T47D (cell line): ENCODE results near the gene VCP.

ENCODE experiments used
- DNase-seq, 2 experiments: peaks; one replicate each; pipeline versions ENCODE4 v3.0.0 to v3.0.0-alpha.2; 2011 to 2012; ENCODE audit warnings: low read depth in 1 of 2, low spot score in 1 of 2
- JUND ChIP-seq: IDR thresholded peaks from 2 replicates; pipeline ENCODE4 v1.6.1; 2012; ENCODE audit warnings: low read depth
- in situ Hi-C: cut with HindIII; loops from 2 replicates; pipeline ENCODE4 v1.10.0; 2016; ENCODE audit warnings: low sequenced_read_pairs, low pct_unique_long_range_greater_than_20kb

VCP gene

DNA sequence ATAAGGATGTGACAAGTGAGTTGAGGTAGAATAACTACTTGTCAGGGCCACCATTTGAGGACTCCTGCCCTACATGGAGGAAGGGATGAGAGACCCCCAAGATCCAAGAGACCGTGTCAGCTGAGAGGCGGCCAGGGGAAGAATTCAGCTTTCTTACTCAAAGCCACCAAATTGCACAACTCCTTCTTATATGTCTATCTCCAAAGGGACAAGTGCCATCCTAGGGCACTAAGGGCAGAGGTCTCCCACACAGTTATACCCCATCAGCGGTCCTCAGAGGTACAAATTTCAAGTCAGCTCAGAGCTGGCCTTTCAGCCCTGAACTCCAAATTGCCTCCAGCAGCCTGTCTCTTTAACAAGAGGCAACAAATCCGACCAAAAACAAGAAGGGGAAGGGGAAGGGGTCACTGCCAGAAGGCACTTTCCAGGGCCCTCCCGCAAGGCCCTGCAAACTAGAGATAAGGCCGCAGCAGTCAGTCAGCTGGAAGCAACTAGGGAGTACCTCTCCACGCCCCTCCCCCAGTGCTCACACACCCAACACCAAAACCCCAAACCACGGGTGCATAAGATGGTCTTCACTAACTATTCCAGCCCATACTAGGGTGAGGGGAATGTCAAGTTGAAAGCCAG lies 36.6 kb upstream of the VCP start:
- no peak for TF ChIP-seq JUND
- DNase-seq, result no peak
- in situ Hi-C loops, result no loop called here

DNA sequence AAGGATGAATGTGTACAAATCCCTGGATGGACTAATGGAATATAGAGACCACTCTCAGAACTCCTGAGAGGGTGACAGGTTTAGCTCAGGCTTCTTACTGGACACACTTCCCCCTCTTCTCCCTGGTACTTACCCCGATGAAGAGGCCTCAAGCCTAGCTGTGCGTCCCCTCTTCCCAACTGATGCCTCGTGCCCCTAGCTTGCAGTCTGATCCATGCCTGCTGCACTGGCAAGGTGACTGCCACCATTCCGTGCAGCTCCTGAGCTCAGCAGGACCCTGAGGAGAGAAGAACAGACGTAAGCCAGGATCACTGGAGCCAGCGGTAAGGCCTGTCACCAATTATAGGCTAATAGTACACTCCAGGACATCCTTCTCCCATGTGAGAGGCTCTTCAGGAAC lies 36.0 kb upstream of the VCP start:
- TF ChIP-seq JUND, result no peak
- in situ Hi-C loops, result no loop called here

DNA sequence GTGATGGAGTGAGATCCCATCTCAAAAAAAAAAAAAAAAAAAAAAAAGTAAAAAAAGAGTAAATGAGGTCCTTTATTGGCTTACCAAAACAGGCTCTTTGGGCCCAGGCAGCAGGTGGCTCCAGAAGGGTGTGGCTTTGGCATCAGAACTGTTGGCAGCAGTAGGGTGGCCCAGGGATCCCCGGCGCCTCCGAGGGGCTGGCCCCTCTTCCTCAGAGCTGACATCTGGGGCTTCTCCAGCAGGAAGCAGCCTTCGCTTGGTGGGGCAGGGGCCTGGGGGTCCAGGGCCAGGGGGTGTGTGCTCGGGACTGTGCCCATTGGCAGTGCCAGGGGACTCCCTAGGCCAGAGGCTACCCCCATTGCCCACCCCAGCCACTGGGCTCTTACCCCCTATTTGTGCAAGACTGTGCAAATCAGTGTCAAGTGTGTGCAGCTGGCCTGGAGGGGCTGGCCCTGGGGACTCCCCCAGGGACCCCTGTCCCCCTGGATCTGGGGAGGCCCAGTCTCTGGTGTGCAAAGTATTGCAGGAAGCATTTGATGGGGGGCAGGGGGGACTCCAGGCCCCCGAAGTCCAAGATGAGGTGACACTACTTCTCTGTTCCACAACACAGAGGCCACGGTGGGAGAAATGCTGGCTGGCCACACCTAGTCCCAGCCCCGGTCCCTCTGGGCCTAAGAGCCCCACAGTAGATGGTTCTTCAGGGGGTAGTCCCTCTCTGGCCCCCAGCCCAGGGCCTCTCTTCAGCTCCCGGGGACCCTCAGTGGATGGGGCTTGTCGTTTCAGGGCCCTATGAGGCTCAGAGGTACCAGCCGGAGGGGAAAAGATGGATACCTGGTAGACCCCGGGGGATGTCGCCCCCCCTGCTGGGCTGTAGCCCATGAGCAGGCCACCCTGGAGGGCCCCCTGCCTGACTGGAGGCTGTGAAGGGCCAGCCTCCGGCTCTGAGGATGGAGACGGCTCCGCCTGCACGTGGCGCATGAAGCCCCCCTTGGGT lies 35.2 kb upstream of the VCP start:
- TF ChIP-seq JUND, result no peak
- no peak for DNase-seq
- in situ Hi-C loops, result no loop called here

More for the DNA sequence above, 36.0 kb upstream of the VCP start:
- no peak for DNase-seq

DNA sequence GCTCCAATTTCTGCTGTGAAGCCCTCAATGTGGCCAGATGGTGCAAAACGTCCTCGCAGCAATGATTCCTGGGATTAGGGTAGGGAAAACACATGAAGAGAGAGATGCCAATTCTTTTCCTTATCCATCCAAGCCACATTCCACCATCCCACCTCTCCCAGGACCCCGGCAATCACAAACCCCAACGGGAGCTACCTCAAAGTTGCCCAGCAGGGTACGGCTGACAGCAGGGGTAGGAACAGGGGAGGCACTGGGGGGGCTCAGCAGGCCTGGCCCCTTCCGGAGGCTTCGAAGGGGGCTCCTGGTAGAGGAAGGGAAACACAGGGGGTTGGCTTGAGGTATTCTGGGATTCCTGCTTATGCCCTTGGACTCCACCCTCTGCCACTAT lies 33.9 kb upstream of the VCP start:
- DNase-seq, result no peak
- in situ Hi-C loops, result no loop called here

DNA sequence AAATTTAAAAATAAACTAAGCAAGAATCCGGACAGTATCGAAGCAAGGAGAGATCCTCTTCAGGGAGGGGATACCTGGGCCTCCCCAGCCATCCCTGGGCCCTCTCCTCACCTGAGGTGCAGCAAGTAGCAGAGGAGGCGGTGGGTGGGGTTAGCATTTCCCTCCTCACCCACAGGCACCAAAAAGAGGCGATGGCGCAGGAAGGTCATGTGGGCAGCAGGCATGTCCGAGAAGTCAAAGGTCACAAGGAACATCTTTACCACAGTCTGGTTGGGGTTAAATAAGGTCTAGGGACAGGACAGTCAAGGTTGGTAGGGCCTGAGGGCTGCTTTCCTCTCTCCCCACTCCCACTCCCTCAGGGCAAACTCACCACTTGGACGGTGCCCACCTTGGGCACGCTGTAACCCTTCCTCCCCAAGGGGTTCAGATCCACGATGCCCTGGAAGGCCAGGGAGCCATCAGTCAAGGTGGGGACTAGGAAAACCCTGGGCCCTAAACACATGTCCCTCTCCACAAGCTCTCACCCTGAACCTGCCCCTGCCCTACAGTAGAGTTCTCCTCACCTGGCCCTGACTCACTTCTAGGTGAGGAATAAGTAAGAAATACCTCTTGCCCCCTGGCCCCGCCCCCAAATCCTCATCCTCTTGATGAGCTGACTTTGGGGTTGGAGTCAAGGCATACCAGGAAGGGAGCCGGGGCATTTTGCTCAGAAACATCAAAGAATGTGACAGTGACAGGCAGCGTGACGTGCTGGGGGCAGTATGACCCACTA lies 33.3 kb upstream of the VCP start:
- in situ Hi-C loops, result no loop called here
- DNase-seq, result no peak
- TF ChIP-seq JUND, result no peak

More for the DNA sequence above, 33.9 kb upstream of the VCP start:
- TF ChIP-seq JUND, result no peak

DNA sequence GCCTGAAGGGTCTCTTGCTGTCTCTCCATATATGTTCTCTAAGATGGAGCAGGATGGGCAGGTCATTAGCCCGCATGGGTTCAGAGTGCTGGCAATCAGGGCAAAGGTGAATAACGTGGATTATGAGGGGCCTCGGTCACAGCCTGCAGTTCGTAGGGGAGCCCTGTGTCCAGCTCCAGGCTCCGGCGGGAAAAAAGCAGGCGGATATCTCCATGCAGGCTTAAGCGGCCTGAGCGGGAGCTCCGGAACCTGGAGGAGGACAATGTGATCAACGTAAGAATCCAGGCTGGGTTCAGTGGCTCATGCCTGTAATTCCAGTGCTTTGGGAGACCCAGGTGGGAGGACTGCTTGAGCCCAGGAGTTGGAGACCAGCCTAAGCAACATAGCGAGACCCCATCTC lies 32.7 kb upstream of the VCP start:
- TF ChIP-seq JUND, result no peak
- in situ Hi-C loops, result no loop called here
- DNase-seq, result no peak

DNA sequence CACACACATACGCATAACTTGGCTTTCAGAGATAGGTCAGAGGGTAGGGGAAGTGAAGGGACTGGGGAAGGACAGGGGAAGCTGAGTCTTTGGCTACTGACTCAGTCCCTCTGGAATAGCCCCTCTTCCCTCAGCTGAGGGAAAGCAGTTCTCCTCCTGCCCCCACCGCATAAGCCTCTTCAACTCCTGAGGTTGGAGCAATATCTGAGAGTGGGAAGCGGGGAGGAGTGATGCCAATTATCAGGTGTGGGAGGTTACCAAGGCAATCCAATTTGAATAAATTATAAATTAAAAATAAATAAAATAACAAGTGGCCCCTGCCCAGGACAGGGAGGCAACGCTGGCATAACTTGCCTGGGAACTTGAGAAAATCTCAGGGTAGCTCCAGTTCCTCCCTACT lies 32.2 kb upstream of the VCP start:
- no peak for TF ChIP-seq JUND
- no peak for DNase-seq
- in situ Hi-C loops, result no loop called here

DNA sequence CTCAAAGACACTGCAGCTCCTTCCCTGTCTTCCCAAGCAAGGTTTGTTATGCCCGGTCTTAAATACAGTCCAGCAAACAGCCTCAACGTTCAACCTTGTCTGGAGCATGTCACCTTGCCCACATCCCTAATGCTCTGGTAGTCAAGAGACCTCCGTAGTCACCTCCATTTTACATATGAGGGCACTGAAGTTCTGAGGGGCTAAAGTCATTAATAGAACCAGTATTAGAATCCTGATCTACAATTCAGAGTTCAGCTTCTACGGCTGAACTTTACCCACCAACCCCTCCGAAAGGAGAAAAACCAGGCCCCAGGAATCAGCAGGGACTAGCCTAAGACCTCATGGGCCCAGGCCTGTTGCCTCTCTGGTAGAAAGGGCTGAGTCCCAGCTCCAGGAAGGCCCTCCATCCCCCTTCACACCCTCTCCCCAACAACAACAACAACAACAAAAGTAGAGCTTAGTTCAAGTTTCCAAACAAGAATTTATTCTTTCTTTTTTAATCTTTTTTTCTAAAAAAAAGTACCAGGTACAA lies 31.3 kb upstream of the VCP start:
- DNase-seq, result no peak
- in situ Hi-C loops, result no loop called here
- TF ChIP-seq JUND, result no peak

DNA sequence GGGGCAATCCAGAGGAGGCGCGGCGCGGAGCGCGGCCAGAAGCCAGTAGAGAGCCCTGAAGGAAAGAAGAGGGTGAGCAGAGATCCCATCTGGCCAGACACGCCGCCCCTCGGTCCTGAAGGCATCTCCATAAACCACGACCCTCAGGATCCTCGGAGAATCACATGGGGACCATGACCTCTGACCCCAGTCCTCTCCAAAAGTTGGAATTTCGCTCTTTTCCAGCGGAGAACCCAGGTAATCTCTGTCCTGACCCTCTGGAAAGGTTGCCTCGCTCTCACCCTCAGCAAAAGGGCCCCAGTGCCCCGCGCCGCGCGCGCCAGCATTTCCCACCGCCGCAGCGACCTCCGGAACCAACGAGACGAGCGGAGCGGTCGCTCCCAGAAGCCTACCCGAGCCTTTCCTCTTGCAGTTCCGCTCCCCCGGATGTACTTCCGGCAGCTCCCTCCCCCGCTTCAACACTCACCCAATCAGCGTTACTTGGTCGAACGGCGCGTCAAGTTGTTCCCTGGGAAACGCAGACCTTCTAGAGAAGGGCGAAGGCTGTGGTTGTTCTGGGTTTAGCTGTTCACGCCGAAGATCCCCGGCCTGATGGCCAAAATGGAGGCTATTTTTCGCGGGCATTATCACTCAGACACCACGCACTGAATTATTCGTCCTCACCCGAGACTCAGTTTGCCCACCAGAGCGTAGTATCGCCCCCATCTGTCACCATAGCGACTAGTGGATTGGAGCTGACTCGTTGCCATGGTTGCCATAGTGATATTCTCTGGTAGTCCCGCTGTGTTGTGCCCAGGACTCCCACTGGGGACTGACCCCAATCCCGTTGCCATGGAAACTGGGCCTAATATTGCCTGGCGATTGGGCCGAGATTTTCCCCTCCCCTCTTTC lies 30.6 kb upstream of the VCP start, which contains the start of gene STOML2:
Gene STOML2 (minus strand): TSS at position 363 of the 891 bp plus-strand sequence. CDS start 37 bp downstream, at position 326.
- no peak for TF ChIP-seq JUND
- peak; percentile 86 to 95 for DNase-seq
- in situ Hi-C loops, result no loop called here

DNA sequence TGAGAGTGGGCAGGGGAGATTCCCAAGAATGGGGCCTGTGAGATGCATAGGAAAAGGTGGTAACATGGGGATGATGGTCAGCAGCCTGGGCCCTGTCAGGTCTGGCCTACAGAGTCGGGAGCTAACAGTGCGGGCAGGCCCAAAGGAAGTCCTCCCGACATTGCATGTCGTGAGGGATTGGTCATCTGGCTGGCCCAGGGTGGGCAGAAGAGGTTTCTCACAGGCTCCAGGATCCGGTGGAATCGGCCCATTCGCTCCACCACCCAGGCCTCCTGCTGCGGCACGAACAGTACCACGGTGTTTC lies 30.0 kb upstream of the VCP start:
- DNase-seq, result no peak
- TF ChIP-seq JUND, result no peak
- in situ Hi-C loops, result no loop called here

DNA sequence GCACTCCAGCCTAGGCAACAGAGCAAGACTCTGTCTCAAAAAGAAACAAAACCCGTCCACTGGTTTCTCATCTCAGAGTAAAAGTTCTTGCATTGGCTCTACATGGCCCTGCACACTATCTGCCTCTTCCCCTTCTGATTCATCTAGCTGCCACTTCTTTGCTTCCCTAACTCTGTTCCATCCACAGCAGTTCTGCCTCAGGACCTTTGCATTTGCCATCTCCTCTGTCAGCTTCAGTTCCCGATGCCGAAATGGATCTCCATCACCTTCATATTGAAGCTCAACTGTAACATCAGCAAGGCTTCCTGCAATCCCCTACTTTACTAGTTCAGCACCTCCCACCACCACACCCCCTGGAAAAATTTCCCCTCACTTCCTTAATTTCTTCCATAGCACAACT lies 25.1 kb upstream of the VCP start:
- no peak for DNase-seq
- in situ Hi-C loops, result no loop called here
- TF ChIP-seq JUND, result no peak
